Mesenchymal stem cell (in vitro differentiated cells and primary cell): Measurements from ENCODE around the gene GNAI1.

Source experiments
- DNase-seq: peaks from one replicate; pipeline ENCODE4 v3.0.0-alpha.2; 2013
- H2AFZ ChIP-seq: one replicate; pipeline ENCODE4 v1.6.1; 2013; ENCODE audit warnings: low read depth, mild to moderate bottlenecking, control low read depth, inconsistent platforms, low read length, moderate library complexity
- H2AK5ac ChIP-seq: 2 replicates; pipeline ENCODE4 v1.6.1; 2013; ENCODE audit warnings: low read length, moderate library complexity, mild to moderate bottlenecking, inconsistent platforms; ENCODE audit not compliant: severe bottlenecking
- H2BK120ac ChIP-seq: one replicate; pipeline ENCODE4 v1.6.1; 2013; ENCODE audit warnings: low read depth, mild to moderate bottlenecking, inconsistent platforms, low read length, moderate library complexity
- H2BK12ac ChIP-seq, 2 experiments: one replicate each; pipeline ENCODE4 v1.6.1; 2013; ENCODE audit warnings: inconsistent platforms in 2 of 2, low read length in 2 of 2, mild to moderate bottlenecking in 2 of 2, moderate library complexity in 2 of 2, control low read depth in 1 of 2
- H2BK15ac ChIP-seq: one replicate; pipeline ENCODE4 v1.6.1; 2013; ENCODE audit warnings: mild to moderate bottlenecking, low read depth, inconsistent platforms; ENCODE audit not compliant: poor library complexity, severe bottlenecking
- H2BK5ac ChIP-seq: 2 replicates; pipeline ENCODE4 v1.6.1; 2013; ENCODE audit warnings: low read depth, mild to moderate bottlenecking, low read length, control low read depth, inconsistent platforms; ENCODE audit not compliant: poor library complexity, severe bottlenecking
- H3K14ac ChIP-seq, 2 experiments: one replicate each; pipeline ENCODE4 v1.6.1; 2013; ENCODE audit warnings: inconsistent platforms in 2 of 2, low read length in 2 of 2, control low read depth in 1 of 2, mild to moderate bottlenecking in 1 of 2, moderate library complexity in 1 of 2
- H3K18ac ChIP-seq, 2 experiments: one replicate each; pipeline ENCODE4 v1.6.1; 2013; ENCODE audit warnings: inconsistent platforms in 2 of 2, low read length in 2 of 2, control low read depth in 1 of 2, low read depth in 1 of 2, mild to moderate bottlenecking in 1 of 2
- H3K23ac ChIP-seq, 2 experiments: one replicate each; pipeline ENCODE4 v1.6.1; 2013; ENCODE audit warnings: inconsistent platforms in 2 of 2, low read length in 2 of 2, mild to moderate bottlenecking in 2 of 2, moderate library complexity in 2 of 2, control low read depth in 1 of 2
- H3K27ac ChIP-seq: 2 replicates; pipeline ENCODE4 v1.5.1; 2013; ENCODE audit warnings: mild to moderate bottlenecking, moderate library complexity, low read length, control low read depth, inconsistent platforms; ENCODE audit not compliant: poor library complexity, severe bottlenecking
- H3K27me3 ChIP-seq, 2 experiments: 2 replicates each; pipeline versions ENCODE4 v1.6.1 to v1.7.0; 2013; ENCODE audit warnings: low read length in 2 of 2, mild to moderate bottlenecking in 2 of 2, moderate library complexity in 2 of 2, control low read depth in 1 of 2, inconsistent platforms in 1 of 2; ENCODE audit not compliant: control insufficient read depth in 1 of 2, insufficient read depth in 1 of 2
- H3K36me3 ChIP-seq, 2 experiments: 2 replicates each; pipeline versions ENCODE4 v1.6.1 to v1.7.0; 2013; ENCODE audit warnings: low read length in 2 of 2, control low read depth in 1 of 2, inconsistent platforms in 1 of 2, low read depth in 1 of 2, mild to moderate bottlenecking in 1 of 2; ENCODE audit not compliant: insufficient read depth in 2 of 2, control insufficient read depth in 1 of 2
- H3K4ac ChIP-seq, 2 experiments: one replicate each; pipeline ENCODE4 v1.6.1; 2013; ENCODE audit warnings: inconsistent platforms in 2 of 2, low read length in 2 of 2, mild to moderate bottlenecking in 2 of 2, moderate library complexity in 2 of 2, control low read depth in 1 of 2, low read depth in 1 of 2
- H3K4me1 ChIP-seq: 2 replicates; pipeline ENCODE4 v1.6.1; 2013; ENCODE audit warnings: low read depth, low read length, control low read depth; ENCODE audit not compliant: control insufficient read depth, insufficient read depth
- H3K4me2 ChIP-seq: 2 replicates; pipeline ENCODE4 v1.6.1; 2013; ENCODE audit warnings: low read length, mild to moderate bottlenecking, inconsistent platforms; ENCODE audit not compliant: poor library complexity, severe bottlenecking
- H3K4me3 ChIP-seq, 2 experiments: 2 replicates each; pipeline versions ENCODE4 v1.5.1 to v1.7.0; 2013; ENCODE audit warnings: low read length in 2 of 2, mild to moderate bottlenecking in 2 of 2, control low read depth in 1 of 2, low read depth in 1 of 2; ENCODE audit not compliant: insufficient read depth in 1 of 2
- H3K79me1 ChIP-seq: replicated peaks from 2 replicates; pipeline ENCODE4 v1.6.1; 2013; ENCODE audit warnings: mild to moderate bottlenecking, control low read depth, low read length, inconsistent platforms; ENCODE audit not compliant: poor library complexity, severe bottlenecking
- H3K9ac ChIP-seq: 2 replicates; pipeline ENCODE4 v1.7.0; 2013; ENCODE audit warnings: mild to moderate bottlenecking, low read length, moderate library complexity
- H3K9me3 ChIP-seq: 2 replicates; pipeline ENCODE4 v1.7.0; 2013; ENCODE audit warnings: mild to moderate bottlenecking, low read length; ENCODE audit not compliant: control insufficient read depth
- H4K8ac ChIP-seq: one replicate; pipeline ENCODE4 v1.6.1; 2013; ENCODE audit warnings: inconsistent platforms, mild to moderate bottlenecking, low read length, moderate library complexity
- H4K91ac ChIP-seq: one replicate; pipeline ENCODE4 v1.6.1; 2013; ENCODE audit warnings: mild to moderate bottlenecking, low read length, inconsistent platforms
- WGBS: methylation state at CpG from one replicate; pipeline ENCODE4 v1.1.7; 2013; ENCODE audit warnings: mixed read lengths; 5-methylcytosine and 5-hydroxymethylcytosine counted together

Gene GNAI1

GRCh38 chr7:80231707-80232106 lies 97.1 kb downstream of the GNAI1 start:
- no peaks in the 10 kb centered on the region for H3K36me3 ChIP-seq
- H3K9me3 ChIP-seq = no peaks in the 10 kb centered on the region
- H4K91ac ChIP-seq = no peak overlapping the region
- H2BK120ac ChIP-seq = no peak overlapping the region
- peak overlapping the region in 1 of 2 experiments; percentile 78 for H3K18ac ChIP-seq
- H3K27ac ChIP-seq = no peak overlapping the region
- no peak overlapping the region for H3K23ac ChIP-seq
- H2BK15ac ChIP-seq = no peak overlapping the region
- DNase-seq = peak; percentile 83
- H3K27me3 ChIP-seq = no peaks in the 10 kb centered on the region
- H4K8ac ChIP-seq = no peak overlapping the region
- peaks cover 2% of the 10 kb centered on the region for H3K4me1 ChIP-seq
- no peak overlapping the region for H3K4me2 ChIP-seq
- no peak overlapping the region for H2BK5ac ChIP-seq
- H3K9ac ChIP-seq = peak overlapping the region; percentile 22
- peak overlapping the region in 1 of 2 experiments; percentile 67 for H3K4ac ChIP-seq
- H3K4me3 ChIP-seq = no peak overlapping the region
- no peak overlapping the region for H2AFZ ChIP-seq
- WGBS = 78% methylated on average over 2 of the region's 2 CpGs
- H3K14ac ChIP-seq = no peak overlapping the region
- H2BK12ac ChIP-seq = peak overlapping the region in 1 of 2 experiments; percentile 86
- H2AK5ac ChIP-seq = no peak overlapping the region
- no peaks in the 10 kb centered on the region for H3K79me1 ChIP-seq

GRCh38 chr7:80232979-80233724 lies 98.5 kb downstream of the GNAI1 start:
- peak overlapping the region; percentile 22 for H3K27ac ChIP-seq
- no peaks in the 10 kb centered on the region for H3K27me3 ChIP-seq
- H2BK120ac ChIP-seq = no peak overlapping the region
- no peak overlapping the region for H4K91ac ChIP-seq
- no peaks in the 10 kb centered on the region for H3K79me1 ChIP-seq
- no peak overlapping the region for H3K4me2 ChIP-seq
- no peak overlapping the region for H3K9ac ChIP-seq
- H2AK5ac ChIP-seq = no peak overlapping the region
- H3K4me1 ChIP-seq = peaks cover 2% of the 10 kb centered on the region
- no peak overlapping the region for H2BK15ac ChIP-seq
- H2BK5ac ChIP-seq = no peak overlapping the region
- H3K14ac ChIP-seq = no peak overlapping the region
- no peak overlapping the region for H3K23ac ChIP-seq
- H3K9me3 ChIP-seq = no peaks in the 10 kb centered on the region
- H4K8ac ChIP-seq = no peak overlapping the region
- no peak overlapping the region for H3K4ac ChIP-seq
- DNase-seq = no peak
- peak overlapping the region; percentile 5 to 70 for H3K18ac ChIP-seq
- no peaks in the 10 kb centered on the region for H3K36me3 ChIP-seq
- H2AFZ ChIP-seq = no peak overlapping the region
- no peak overlapping the region for H3K4me3 ChIP-seq
- WGBS = 97% methylated on average over 4 of the region's 4 CpGs
- no peak overlapping the region for H2BK12ac ChIP-seq

- Histone ChIP-seq H3K27ac (no peak overlapping the region), H3K18ac (no peak overlapping the region), H3K4me3 (no peak overlapping the region), H2BK12ac (no peak overlapping the region), H3K9ac (no peak overlapping the region), H4K8ac (no peak overlapping the region), H3K4ac (no peak overlapping the region), H2AK5ac (no peak overlapping the region), H3K14ac (no peak overlapping the region), H3K4me1 (peaks cover 2% of the 10 kb centered on the region), H4K91ac (no peak overlapping the region), H2BK15ac (no peak overlapping the region), H3K79me1 (no peaks in the 10 kb centered on the region), H3K36me3 (no peaks in the 10 kb centered on the region), H3K4me2 (no peak overlapping the region), H3K9me3 (no peaks in the 10 kb centered on the region), H2BK5ac (no peak overlapping the region), H2BK120ac (no peak overlapping the region), H3K23ac (no peak overlapping the region), H2AFZ (no peak overlapping the region), H3K27me3 (no peaks in the 10 kb centered on the region)
- over 99% methylated on average over 4 of the region's 4 CpGs for WGBS
- no peak for DNase-seq
These were observed 100.7 kb downstream of the GNAI1 start for GRCh38 chr7:80235334-80235733.

- Histone ChIP-seq H3K4me2 (no peak overlapping the region), H3K23ac (no peak overlapping the region), H3K27me3 (no peaks in the 10 kb centered on the region), H2AK5ac (no peak overlapping the region), H2BK5ac (no peak overlapping the region), H3K4me3 (no peak overlapping the region), H2BK15ac (no peak overlapping the region), H3K9ac (no peak overlapping the region), H3K4me1 (peaks cover 2% of the 10 kb centered on the region), H2BK120ac (no peak overlapping the region), H2AFZ (no peak overlapping the region), H3K18ac (peak overlapping the region; percentile 67 to 78), H3K9me3 (no peaks in the 10 kb centered on the region), H2BK12ac (peak overlapping the region in 1 of 2 experiments; percentile 88), H3K4ac (no peak overlapping the region), H3K79me1 (no peaks in the 10 kb centered on the region), H3K27ac (no peak overlapping the region), H3K14ac (no peak overlapping the region), H4K91ac (no peak overlapping the region), H4K8ac (no peak overlapping the region), H3K36me3 (no peaks in the 10 kb centered on the region)
- no peak for DNase-seq
- 100% methylated on average over 1 of the region's 1 CpG for WGBS
These were observed 102.0 kb downstream of the GNAI1 start for GRCh38 chr7:80236681-80237080.
